HFF-Myc (cell line): ENCODE data around the gene ODAD2.
A peak's percentile ranks its signal among the peaks of the same experiment; 100 is the strongest.

ENCODE experiments used
- DNase-seq: peaks from one replicate; pipeline ENCODE4 v3.0.0-alpha.2; 2011; ENCODE audit warnings: low read depth; ENCODE audit errors: extremely low read depth
- H3K4me3 ChIP-seq: replicated peaks from 2 replicates; pipeline ENCODE4 v1.5.1; 2011; ENCODE audit warnings: low read depth, mild to moderate bottlenecking, control low read depth, low read length
- CTCF ChIP-seq: IDR thresholded peaks from 2 replicates; pipeline ENCODE4 v1.5.1; 2012; ENCODE audit warnings: mild to moderate bottlenecking, low read depth, low read length, control low read depth; ENCODE audit errors: missing control alignments

ODAD2 gene

GRCh38 chr10:27893358-27893954 lies 105.4 kb downstream of the ODAD2 start:
- TF ChIP-seq CTCF: no peak
- DNase-seq: peak; percentile 57
- H3K4me3 ChIP-seq: no peak overlapping the region

- TF ChIP-seq CTCF: no peak
- DNase-seq: no peak
- H3K4me3 ChIP-seq: no peak overlapping the region
These were observed 107.9 kb downstream of the ODAD2 start for GRCh38 chr10:27890971-27891370.

GRCh38 chr10:27889518-27889917 lies 109.4 kb downstream of the ODAD2 start:
- no peak for DNase-seq
- TF ChIP-seq CTCF: no peak
- no peak overlapping the region for H3K4me3 ChIP-seq

- no peak for TF ChIP-seq CTCF
- H3K4me3 ChIP-seq: no peak overlapping the region
- peak; percentile 2 for DNase-seq
These were observed 114.7 kb downstream of the ODAD2 start for GRCh38 chr10:27884185-27884641.

GRCh38 chr10:27878281-27878680 lies 120.6 kb downstream of the ODAD2 start:
- H3K4me3 ChIP-seq: no peak overlapping the region
- DNase-seq: no peak
- no peak for TF ChIP-seq CTCF

GRCh38 chr10:27865221-27865635 lies 133.7 kb downstream of the ODAD2 start:
- no peak for TF ChIP-seq CTCF
- DNase-seq: peak; percentile 24
- no peak overlapping the region for H3K4me3 ChIP-seq

- DNase-seq: no peak
These were observed 137.1 kb downstream of the ODAD2 start for GRCh38 chr10:27861781-27862180.

More at GRCh38 chr10:27861781-27862180, 137.1 kb downstream of the ODAD2 start:
- H3K4me3 ChIP-seq: no peak overlapping the region
- no peak for TF ChIP-seq CTCF
